ENCODE measurements around the gene ZNF417.
"Not testable (repeated sequence)": the region's sequence is repeated elsewhere in the genome, so short reads cannot be mapped to it uniquely, and the experiment has no call there.

Gene ZNF417

GRCh38 chr19:57916168-57916995, at the start of gene ZNF417:
Gene ZNF417 (minus strand): TSS chr19:57916592. CDS start chr19:57916411, 181 bp downstream.
- in situ Hi-C loops (cut with MboI; ENCODE audit: low pct_unique_long_range_greater_than_20kb, low sequenced_read_pairs), result not testable (repeated sequence)
- DNase-seq, result peak; percentile 88

GRCh38 chr19:57964761-57965160, 48.4 kb upstream of the ZNF417 start:
- DNase-seq, result no peak
- in situ Hi-C loops (cut with MboI; ENCODE audit: low pct_unique_long_range_greater_than_20kb, low sequenced_read_pairs), result no loop called here

- no peak for DNase-seq
- in situ Hi-C loops (cut with MboI; ENCODE audit: low pct_unique_long_range_greater_than_20kb, low sequenced_read_pairs), result no loop called here
Observed at GRCh38 chr19:57961785-57962184, 45.4 kb upstream of the ZNF417 start.

- in situ Hi-C loops (cut with MboI; ENCODE audit: low pct_unique_long_range_greater_than_20kb, low sequenced_read_pairs), result no loop called here
- no peak for DNase-seq
Observed at GRCh38 chr19:57954996-57955395, 38.6 kb upstream of the ZNF417 start.

- in situ Hi-C loops (cut with MboI; ENCODE audit: low pct_unique_long_range_greater_than_20kb, low sequenced_read_pairs), result no loop called here
- DNase-seq, result no peak
Observed at GRCh38 chr19:57949702-57950101, 33.3 kb upstream of the ZNF417 start.

- no peak for DNase-seq
- in situ Hi-C loops (cut with MboI; ENCODE audit: low pct_unique_long_range_greater_than_20kb, low sequenced_read_pairs), result no loop called here
Observed at GRCh38 chr19:57949296-57949695, 32.9 kb upstream of the ZNF417 start.

- in situ Hi-C loops (cut with MboI; ENCODE audit: low pct_unique_long_range_greater_than_20kb, low sequenced_read_pairs), result no loop called here
- peak; percentile 97 for DNase-seq
Observed at GRCh38 chr19:57947419-57948134, 31.2 kb upstream of the ZNF417 start, which contains the start of gene ZNF256. Gene ZNF256 (minus strand): TSS chr19:57947706. CDS start chr19:57947474, 232 bp downstream.

- no peak for DNase-seq
- in situ Hi-C loops (cut with MboI; ENCODE audit: low pct_unique_long_range_greater_than_20kb, low sequenced_read_pairs), result no loop called here
Observed at GRCh38 chr19:57947088-57947418, 30.7 kb upstream of the ZNF417 start.

GRCh38 chr19:57946316-57946715, 29.9 kb upstream of the ZNF417 start:
- in situ Hi-C loops (cut with MboI; ENCODE audit: low pct_unique_long_range_greater_than_20kb, low sequenced_read_pairs), result no loop called here
- DNase-seq, result no peak

- in situ Hi-C loops (cut with MboI; ENCODE audit: low pct_unique_long_range_greater_than_20kb, low sequenced_read_pairs), result no loop called here
Observed at GRCh38 chr19:57941593-57941992, 25.2 kb upstream of the ZNF417 start.

GRCh38 chr19:57935731-57936130, 19.3 kb upstream of the ZNF417 start:
- DNase-seq, result no peak
- in situ Hi-C loops (cut with MboI; ENCODE audit: low pct_unique_long_range_greater_than_20kb, low sequenced_read_pairs), result no loop called here

More at GRCh38 chr19:57941593-57941992, 25.2 kb upstream of the ZNF417 start:
- peak; percentile 11 for DNase-seq

GRCh38 chr19:57934820-57935665, 18.7 kb upstream of the ZNF417 start, which contains the start of gene ZNF418:
Gene ZNF418 (minus strand): TSS chr19:57935402. CDS start chr19:57933822, 1,580 bp downstream.
- DNase-seq, result no peak
- in situ Hi-C loops (cut with MboI; ENCODE audit: low pct_unique_long_range_greater_than_20kb, low sequenced_read_pairs), result no loop called here

GRCh38 chr19:57927587-57927986, 11.2 kb upstream of the ZNF417 start:
- in situ Hi-C loops (cut with MboI; ENCODE audit: low pct_unique_long_range_greater_than_20kb, low sequenced_read_pairs), result no loop called here
- DNase-seq, result no peak

- in situ Hi-C loops (cut with MboI; ENCODE audit: low pct_unique_long_range_greater_than_20kb, low sequenced_read_pairs), result no loop called here
- no peak for DNase-seq
Observed at GRCh38 chr19:57914531-57914930, 1.9 kb downstream of the ZNF417 start.

- in situ Hi-C loops (cut with MboI; ENCODE audit: low pct_unique_long_range_greater_than_20kb, low sequenced_read_pairs), result no loop called here
- no peak for DNase-seq
Observed at GRCh38 chr19:57907394-57907793, 9.0 kb downstream of the ZNF417 start.

- DNase-seq, result no peak
- in situ Hi-C loops (cut with MboI; ENCODE audit: low pct_unique_long_range_greater_than_20kb, low sequenced_read_pairs), result no loop called here
Observed at GRCh38 chr19:57905258-57905657, 11.1 kb downstream of the ZNF417 start.

GRCh38 chr19:57903618-57904184, 12.7 kb downstream of the ZNF417 start:
- no peak for DNase-seq
- in situ Hi-C loops (cut with MboI; ENCODE audit: low pct_unique_long_range_greater_than_20kb, low sequenced_read_pairs), result no loop called here

- in situ Hi-C loops (cut with MboI; ENCODE audit: low pct_unique_long_range_greater_than_20kb, low sequenced_read_pairs), result no loop called here
Observed at GRCh38 chr19:57900311-57900710, 16.1 kb downstream of the ZNF417 start.

GRCh38 chr19:57890706-57891105, 25.7 kb downstream of the ZNF417 start:
- DNase-seq, result not testable (repeated sequence)

More at GRCh38 chr19:57900311-57900710, 16.1 kb downstream of the ZNF417 start:
- DNase-seq, result no peak

More at GRCh38 chr19:57890706-57891105, 25.7 kb downstream of the ZNF417 start:
- in situ Hi-C loops (cut with MboI; ENCODE audit: low pct_unique_long_range_greater_than_20kb, low sequenced_read_pairs), result not testable (repeated sequence)

Data from KBM-7 (cell line).